Measurements from ENCODE around the gene TRMU. TPM values are rescaled to one million over a fixed set of nuclear protein-coding genes. Genes with fewer than 3 reads are reported as not detected.
"Not testable (repeated sequence)": the region's sequence is repeated elsewhere in the genome, so short reads cannot be mapped to it uniquely, and the experiment has no call there.

Gene TRMU
- total and polyA plus RNA-seq, 8 donors = 15.0 to 58.0 (median 23.4) TPM

GRCh38 chr22:46397951-46398350, 62.4 kb downstream of the TRMU start:
- FAIRE-seq = no peak
- WGBS, 2 donors = 69 to 83% methylated on average over 19 of the region's 19 CpGs
- Histone ChIP-seq H3K27me3 (no peaks in the 10 kb centered on the region), H3K27ac (no peak overlapping the region), H3K36me3 (no peaks in the 10 kb centered on the region), H3K9me3 (no peaks in the 10 kb centered on the region), H3K4me1 (no peaks in the 10 kb centered on the region), H3K4me3 (no peak overlapping the region)
- TF ChIP-seq CTCF (IDR thresholded peaks at IDR 0.05) = no peak
- ATAC-seq = no peak
- DNase-seq = peak in 1 of 6 donors; percentile 63
- intact Hi-C loops (cut with DNase I) = no loop called here

GRCh38 chr22:46399251-46400024, 63.9 kb downstream of the TRMU start:
- no peak for TF ChIP-seq CTCF (IDR thresholded peaks at IDR 0.05)
- Histone ChIP-seq H3K27me3 (no peaks in the 10 kb centered on the region), H3K27ac (no peak overlapping the region), H3K36me3 (no peaks in the 10 kb centered on the region), H3K9me3 (no peaks in the 10 kb centered on the region), H3K4me3 (no peak overlapping the region), H3K4me1 (no peaks in the 10 kb centered on the region)
- no peak for DNase-seq
- intact Hi-C loops (cut with DNase I) = no loop called here
- ATAC-seq = no peak
- no peak for FAIRE-seq
- 73 to 77% methylated on average over 16 of the region's 16 CpGs for WGBS, 2 donors

GRCh38 chr22:46401370-46401769, 65.9 kb downstream of the TRMU start:
- H3K9me3 ChIP-seq = no peaks in the 10 kb centered on the region
- no peaks in the 10 kb centered on the region for H3K27me3 ChIP-seq
- intact Hi-C loops (cut with DNase I) = no loop called here
- WGBS, 2 donors = 82 to 92% methylated on average over 10 of the region's 10 CpGs
- DNase-seq (peak in 1 of 6 donors; percentile 9), ATAC-seq (no peak), FAIRE-seq (no peak)
- H3K36me3 ChIP-seq = no peaks in the 10 kb centered on the region
- no peak for TF ChIP-seq CTCF (IDR thresholded peaks at IDR 0.05)
- H3K27ac ChIP-seq = no peak overlapping the region
- no peaks in the 10 kb centered on the region for H3K4me1 ChIP-seq
- H3K4me3 ChIP-seq = no peak overlapping the region

GRCh38 chr22:46402505-46402904, 67.0 kb downstream of the TRMU start:
- Histone ChIP-seq H3K4me3 (no peak overlapping the region), H3K27me3 (no peaks in the 10 kb centered on the region), H3K36me3 (no peaks in the 10 kb centered on the region), H3K9me3 (no peaks in the 10 kb centered on the region), H3K4me1 (no peaks in the 10 kb centered on the region), H3K27ac (no peak overlapping the region)
- FAIRE-seq = no peak
- DNase-seq = no peak
- 64 to 75% methylated on average over 2 of the region's 2 CpGs for WGBS, 2 donors
- intact Hi-C loops (cut with DNase I) = no loop called here
- TF ChIP-seq CTCF (IDR thresholded peaks at IDR 0.05) = no peak
- no peak for ATAC-seq

GRCh38 chr22:46403880-46404279, 68.4 kb downstream of the TRMU start:
- H3K4me3 ChIP-seq; H3K4me1 ChIP-seq; ATAC-seq; H3K27ac ChIP-seq; H3K36me3 ChIP-seq; intact Hi-C loops (cut with DNase I); H3K9me3 ChIP-seq; H3K27me3 ChIP-seq; FAIRE-seq: not testable (repeated sequence)
- 90 to 94% methylated on average over 6 to 7 of the region's 7 CpGs for WGBS, 2 donors
- DNase-seq = peak in 1 of 6 donors; percentile 8

Measured in pancreas (tissue), 10 donors.